ENCODE measurements around the gene MLPH.

GRCh38 chr2:237437566-237437965, 49.5 kb upstream of the MLPH start:
- TF ChIP-seq, protein P1, sequence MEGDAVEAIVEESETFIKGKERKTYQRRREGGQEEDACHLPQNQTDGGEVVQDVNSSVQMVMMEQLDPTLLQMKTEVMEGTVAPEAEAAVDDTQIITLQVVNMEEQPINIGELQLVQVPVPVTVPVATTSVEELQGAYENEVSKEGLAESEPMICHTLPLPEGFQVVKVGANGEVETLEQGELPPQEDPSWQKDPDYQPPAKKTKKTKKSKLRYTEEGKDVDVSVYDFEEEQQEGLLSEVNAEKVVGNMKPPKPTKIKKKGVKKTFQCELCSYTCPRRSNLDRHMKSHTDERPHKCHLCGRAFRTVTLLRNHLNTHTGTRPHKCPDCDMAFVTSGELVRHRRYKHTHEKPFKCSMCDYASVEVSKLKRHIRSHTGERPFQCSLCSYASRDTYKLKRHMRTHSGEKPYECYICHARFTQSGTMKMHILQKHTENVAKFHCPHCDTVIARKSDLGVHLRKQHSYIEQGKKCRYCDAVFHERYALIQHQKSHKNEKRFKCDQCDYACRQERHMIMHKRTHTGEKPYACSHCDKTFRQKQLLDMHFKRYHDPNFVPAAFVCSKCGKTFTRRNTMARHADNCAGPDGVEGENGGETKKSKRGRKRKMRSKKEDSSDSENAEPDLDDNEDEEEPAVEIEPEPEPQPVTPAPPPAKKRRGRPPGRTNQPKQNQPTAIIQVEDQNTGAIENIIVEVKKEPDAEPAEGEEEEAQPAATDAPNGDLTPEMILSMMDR (conservative IDR thresholded peaks at IDR 0.05 in 1 of 2, IDR thresholded peaks at IDR 0.05 in 1 of 2; ENCODE audit: extremely low read depth in 1 of 2, insufficient read depth in 1 of 2, low read depth in 1 of 2, low read length in 2 of 2) = no peak
- no peak for TF ChIP-seq EZH2 (IDR thresholded peaks at IDR 0.05; ENCODE audit: borderline replicate concordance, low read length)

Measured in mammary epithelial cell (primary cell).